Neural cell (in vitro differentiated cells): Measurements from ENCODE around the gene SUPT3H.

Source experiments
- CTCF ChIP-seq: fragments of 450-650 bp; IDR thresholded peaks from 2 replicates; pipeline ENCODE4 v1.5.1; 2014; ENCODE audit warnings: antibody characterized with exemption, mild to moderate bottlenecking, moderate library complexity; ENCODE audit not compliant: poor library complexity, severe bottlenecking
- EZH2 ChIP-seq: fragments of 200-600, 300-800 bp; shearing (Covaris generic), sonication (generic); IDR thresholded peaks from 2 replicates; pipeline ENCODE4 v1.6.1; 2014; ENCODE audit warnings: antibody characterized with exemption, low read length, borderline replicate concordance, mild to moderate bottlenecking; ENCODE audit not compliant: insufficient read depth, poor library complexity, severe bottlenecking
- MXI1 ChIP-seq: fragments of 450-650 bp; conservative IDR thresholded peaks from 2 replicates; pipeline ENCODE4 v1.6.1; 2014; ENCODE audit warnings: antibody characterized with exemption, mild to moderate bottlenecking; ENCODE audit not compliant: poor library complexity, severe bottlenecking
- POLR2AphosphoS5 ChIP-seq: IDR thresholded peaks from 2 replicates; pipeline ENCODE4 v1.6.1; 2012
- SMC3 ChIP-seq: fragments of 450-650 bp; conservative IDR thresholded peaks from 2 replicates; pipeline ENCODE4 v1.6.1; 2014; ENCODE audit warnings: antibody characterized with exemption, mild to moderate bottlenecking, moderate library complexity; ENCODE audit not compliant: poor library complexity

- TF ChIP-seq CTCF: no peak
- no peak for TF ChIP-seq SMC3
- TF ChIP-seq MXI1: no peak
- TF ChIP-seq POLR2AphosphoS5: no peak
- no peak for TF ChIP-seq EZH2
Measured at GRCh38 chr6:44820759-44821158, 557.0 kb downstream of the SUPT3H start.
